HL-60/S4 (cell line): ENCODE measurements around the gene MAPK8IP3.
"Not testable (repeated sequence)": the region's sequence is repeated elsewhere in the genome, so short reads cannot be mapped to it uniquely, and the experiment has no call there.

ENCODE experiments used
- in situ Hi-C: fragments of 300-500 bp; cut with MboI; formaldehyde crosslinking; loops from 2 replicates; pipeline ENCODE4 v1.14.3; 2022; ENCODE audit warnings: low sequenced_read_pairs

Gene MAPK8IP3

GRCh38 chr16:1676661-1677060 is 29.3 kb upstream of the MAPK8IP3 start:
- in situ Hi-C loops = no loop called here

DNA sequence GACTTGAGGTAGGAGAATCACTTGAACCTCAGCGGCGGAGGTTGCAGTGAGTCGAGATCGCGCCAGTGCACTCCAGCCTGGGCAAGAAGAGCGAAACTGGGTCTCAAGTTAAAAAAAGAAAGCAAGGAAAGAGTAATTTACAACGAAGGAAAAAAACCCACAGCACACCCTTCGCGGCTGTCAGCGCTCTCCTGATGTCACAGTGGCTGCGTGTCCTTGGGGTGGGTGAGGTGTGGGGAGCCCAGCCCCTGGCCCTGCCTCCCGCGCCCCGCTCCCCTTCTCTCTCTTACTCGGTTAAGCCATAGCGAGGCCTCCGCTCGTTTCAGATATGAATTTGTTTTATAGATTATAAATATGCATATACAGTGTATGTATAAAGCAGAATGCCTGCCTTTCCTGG is 28.7 kb upstream of the MAPK8IP3 start:
- in situ Hi-C loops = no loop called here

GRCh38 chr16:1677942-1678499 is 28.0 kb upstream of the MAPK8IP3 start, which contains the start of gene JPT2:
JPT2 (plus strand) TSS chr16:1678279; CDS start chr16:1678313, 34 bp downstream.
- in situ Hi-C loops = no loop called here

GRCh38 chr16:1678500-1679098 is 27.4 kb upstream of the MAPK8IP3 start:
- in situ Hi-C loops = no loop called here

DNA sequence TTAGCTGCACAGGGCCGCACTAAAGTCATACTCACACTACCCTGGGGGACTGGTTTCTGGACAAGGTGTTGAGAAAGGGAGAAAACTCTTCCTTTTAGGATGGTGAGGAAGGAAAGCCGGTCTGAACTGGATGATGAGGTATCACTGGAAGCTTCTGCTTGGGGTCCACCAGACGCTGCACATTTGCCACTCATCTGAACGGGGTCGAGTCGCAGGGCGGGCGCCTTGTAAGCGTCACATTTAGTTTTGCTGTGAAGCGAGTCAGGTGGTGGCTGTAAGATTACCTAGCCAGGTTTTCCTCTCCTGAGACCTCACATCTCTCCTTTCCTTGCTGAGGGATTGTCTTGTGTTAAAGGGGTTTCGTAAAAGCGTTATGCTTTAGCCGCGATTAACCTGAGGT is 25.6 kb upstream of the MAPK8IP3 start:
- in situ Hi-C loops = no loop called here

DNA sequence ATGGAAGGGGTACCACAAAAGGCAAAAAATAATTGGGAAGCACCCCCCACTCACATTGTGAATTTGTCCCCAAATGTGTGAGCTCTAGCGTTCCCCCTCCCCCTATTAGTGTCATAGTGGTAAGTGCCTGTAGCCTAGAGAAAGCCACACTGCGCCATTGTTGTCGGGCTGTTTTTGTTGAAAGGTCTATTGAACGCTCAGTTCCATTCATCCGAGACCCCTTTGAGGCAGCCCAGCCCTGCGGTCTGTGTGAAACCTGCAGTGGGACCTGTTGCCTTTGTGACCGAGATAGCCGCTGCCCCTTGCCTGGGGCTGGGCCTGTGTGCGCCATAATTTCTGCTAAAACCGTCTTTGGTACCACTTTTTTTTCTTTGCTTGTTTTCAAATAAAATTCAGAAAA is 25.0 kb upstream of the MAPK8IP3 start:
- in situ Hi-C loops = no loop called here

DNA sequence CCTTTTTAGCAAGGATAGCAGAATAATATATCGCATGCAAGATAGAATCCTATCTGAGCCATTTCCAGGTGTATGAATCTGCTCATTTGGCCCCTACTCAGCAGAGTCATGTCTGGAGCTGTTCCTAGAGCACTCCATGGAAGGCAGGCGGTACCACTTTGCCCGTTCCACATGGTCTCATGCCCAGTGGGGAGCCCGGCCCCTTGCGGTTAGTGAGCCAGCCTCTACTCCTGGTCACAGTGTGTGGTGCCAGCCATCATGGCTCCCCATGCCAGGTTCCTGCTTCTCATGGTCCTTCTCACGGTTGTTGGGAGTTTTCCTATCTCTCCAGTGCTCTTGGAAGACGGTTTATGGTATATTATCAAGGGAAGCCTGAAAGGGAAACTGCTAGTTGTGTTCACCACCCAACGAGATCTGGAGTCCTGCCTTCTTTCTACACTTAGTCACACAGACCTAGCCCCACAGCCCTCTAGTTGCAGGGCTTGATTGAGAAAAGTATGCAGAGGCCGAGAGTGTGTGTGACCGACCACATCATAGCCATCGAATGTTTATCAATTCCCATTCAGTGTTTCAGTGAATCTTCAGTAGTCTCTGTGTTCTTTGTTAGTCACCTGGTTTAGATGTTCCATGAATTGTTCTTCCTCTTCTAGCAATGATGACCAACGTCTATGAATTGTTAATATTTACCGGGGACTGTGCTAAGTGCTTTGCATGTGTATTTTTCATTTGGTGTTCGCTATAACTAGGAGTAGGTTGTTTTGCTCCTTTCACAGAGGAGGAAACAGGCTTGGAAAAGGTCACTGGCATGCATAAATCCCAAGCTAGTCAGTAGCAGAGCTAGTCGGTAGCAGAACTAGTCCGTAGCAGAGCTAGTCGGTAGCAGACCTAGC is 18.3 kb upstream of the MAPK8IP3 start:
- in situ Hi-C loops = no loop called here

DNA sequence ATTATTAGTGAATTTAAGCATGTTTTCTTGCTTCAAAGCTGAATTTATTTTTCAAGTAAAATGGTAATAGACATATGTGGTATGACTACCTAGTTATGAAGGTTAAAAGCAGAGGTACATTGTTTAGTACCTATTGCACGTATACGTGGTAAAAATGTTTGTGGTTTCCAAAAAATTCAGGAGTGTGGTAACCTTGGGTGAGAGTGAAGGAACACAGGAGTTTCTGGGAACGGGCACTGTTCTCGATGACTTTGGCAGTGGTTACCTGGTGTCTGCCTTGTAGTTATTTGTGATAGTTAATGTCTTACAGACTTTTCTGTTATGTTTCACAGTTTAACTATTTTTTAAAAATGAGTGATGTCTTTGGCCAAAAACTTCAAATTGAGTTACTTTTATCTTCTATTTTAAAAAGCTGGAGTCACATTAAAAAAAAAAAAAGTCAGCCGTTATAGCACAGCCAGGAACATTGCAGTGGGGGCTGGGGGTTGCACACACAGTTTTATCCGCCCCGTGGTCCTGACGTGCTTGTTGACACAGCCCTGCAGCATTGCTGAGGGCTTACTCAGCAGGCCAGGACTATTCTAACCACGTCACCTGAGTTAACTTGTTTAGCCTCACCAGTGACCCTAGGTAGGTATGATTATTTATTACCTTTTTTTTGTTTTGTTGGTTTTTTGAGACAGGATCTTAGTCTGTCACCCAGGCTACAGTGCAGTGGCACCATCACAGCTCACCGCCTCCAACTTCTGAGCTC is 17.0 kb upstream of the MAPK8IP3 start:
- in situ Hi-C loops = no loop called here

DNA sequence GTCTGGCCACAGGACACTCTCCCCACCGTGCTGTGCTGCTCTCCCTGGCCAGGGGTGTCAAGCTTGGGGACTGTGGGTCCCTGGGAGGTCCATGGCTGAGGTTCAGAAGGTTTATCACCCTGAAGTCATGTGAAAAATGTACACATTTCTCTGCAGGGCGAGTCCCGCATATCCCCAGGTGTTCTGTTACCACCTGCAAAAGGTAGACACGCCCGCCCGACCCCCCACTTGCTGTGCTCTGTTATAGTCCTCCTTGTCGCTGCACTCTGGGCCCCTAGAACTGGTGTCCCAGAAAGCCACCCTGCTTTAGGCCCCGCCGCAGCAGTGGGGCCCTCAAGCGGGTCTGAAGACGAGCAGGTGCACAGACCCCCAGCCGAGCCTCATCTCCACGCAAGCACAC is 16.1 kb upstream of the MAPK8IP3 start:
- in situ Hi-C loops = no loop called here

- in situ Hi-C loops = no loop called here
Observed at GRCh38 chr16:1690810-1691209, 15.2 kb upstream of the MAPK8IP3 start.

- in situ Hi-C loops = no loop called here
Observed at GRCh38 chr16:1691276-1691675, 14.7 kb upstream of the MAPK8IP3 start.

- in situ Hi-C loops = no loop called here
Observed at GRCh38 chr16:1691956-1692355, 14.0 kb upstream of the MAPK8IP3 start.

- in situ Hi-C loops = no loop called here
Observed at GRCh38 chr16:1696863-1697262, 9.1 kb upstream of the MAPK8IP3 start.

DNA sequence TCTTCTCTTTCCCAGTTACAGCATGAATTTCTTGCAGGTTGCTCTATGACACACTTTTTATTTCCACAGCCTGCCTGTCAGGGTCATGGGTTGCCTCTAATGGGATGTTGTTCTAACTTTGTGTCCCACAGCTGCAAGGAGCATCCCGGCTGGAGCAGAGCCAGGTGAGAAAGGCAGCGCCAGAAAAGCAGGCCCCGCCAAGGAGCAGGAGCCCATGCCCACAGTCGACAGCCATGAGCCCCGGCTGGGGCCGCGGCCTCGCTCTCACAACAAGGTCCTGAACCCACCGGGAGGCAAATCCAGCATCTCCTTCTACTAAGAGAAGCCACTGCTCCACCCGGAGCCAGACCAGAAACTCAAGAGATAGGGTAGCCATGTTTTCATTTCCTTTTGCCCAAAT is 7.3 kb upstream of the MAPK8IP3 start:
- in situ Hi-C loops = no loop called here

DNA sequence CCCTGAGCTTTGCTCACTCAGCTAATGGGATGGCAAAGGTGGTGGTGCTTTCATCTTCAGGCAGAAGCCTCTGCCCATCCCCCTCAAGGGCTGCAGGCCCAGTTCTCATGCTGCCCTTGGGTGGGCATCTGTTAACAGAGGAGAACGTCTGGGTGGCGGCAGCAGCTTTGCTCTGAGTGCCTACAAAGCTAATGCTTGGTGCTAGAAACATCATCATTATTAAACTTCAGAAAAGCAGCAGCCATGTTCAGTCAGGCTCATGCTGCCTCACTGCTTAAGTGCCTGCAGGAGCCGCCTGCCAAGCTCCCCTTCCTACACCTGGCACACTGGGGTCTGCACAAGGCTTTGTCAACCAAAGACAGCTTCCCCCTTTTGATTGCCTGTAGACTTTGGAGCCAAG is 5.7 kb upstream of the MAPK8IP3 start:
- in situ Hi-C loops = no loop called here

- in situ Hi-C loops = no loop called here
Observed at GRCh38 chr16:1701216-1701878, 4.6 kb upstream of the MAPK8IP3 start.

DNA sequence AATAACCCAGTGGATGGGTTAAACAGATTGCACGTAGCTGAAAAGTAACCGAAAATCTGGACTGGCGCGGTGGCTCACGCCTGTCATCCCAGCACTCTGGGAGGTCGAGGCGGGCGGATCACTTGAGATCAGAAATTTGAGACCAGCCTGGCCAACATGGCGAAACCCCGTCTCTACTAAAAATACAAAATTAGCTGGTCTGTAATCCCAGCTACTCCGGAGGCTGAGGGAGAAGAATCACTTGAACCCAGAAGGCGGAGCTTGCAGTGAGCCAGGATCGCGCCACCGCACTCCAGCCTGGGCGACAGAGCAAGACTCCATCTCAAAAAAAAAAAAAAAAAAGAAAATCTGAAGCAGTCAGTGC is 689 bp upstream of the MAPK8IP3 start:
- in situ Hi-C loops = not testable (repeated sequence)

DNA sequence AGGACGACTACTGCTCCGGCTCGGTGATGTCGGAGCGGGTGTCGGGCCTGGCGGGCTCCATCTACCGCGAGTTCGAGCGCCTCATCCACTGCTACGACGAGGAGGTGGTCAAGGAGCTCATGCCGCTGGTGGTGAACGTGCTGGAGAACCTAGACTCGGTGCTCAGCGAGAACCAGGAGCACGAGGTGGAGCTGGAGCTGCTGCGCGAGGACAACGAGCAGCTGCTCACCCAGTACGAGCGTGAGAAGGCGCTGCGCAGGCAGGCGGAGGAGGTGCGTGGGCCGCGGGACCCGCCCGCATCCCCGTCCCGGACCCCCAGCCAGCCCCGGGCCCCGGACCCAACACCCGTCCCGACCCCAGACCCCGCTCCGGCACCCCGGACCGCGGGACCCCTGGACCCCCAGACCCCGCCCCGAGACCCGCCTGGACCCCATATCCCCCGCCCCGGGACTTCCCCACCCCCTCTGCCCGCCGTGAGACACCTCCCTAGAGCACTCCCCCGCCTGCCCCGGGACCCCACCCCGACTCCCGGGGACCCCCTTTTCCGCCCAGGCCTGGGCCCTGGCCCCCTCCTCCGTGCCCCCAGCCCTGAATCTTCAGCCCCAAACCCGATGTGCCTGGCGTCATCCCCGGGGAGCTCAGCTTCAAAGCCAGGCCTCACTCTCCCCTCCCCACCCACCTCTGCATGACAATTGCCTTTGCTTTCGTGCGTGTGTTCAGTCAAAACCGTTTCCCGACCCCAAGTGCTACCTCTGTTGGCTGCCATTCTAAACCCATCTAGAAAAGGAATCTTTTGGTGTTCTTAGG is 594 bp downstream of the MAPK8IP3 start:
- in situ Hi-C loops = no loop called here

GRCh38 chr16:1707193-1707790 is 1.3 kb downstream of the MAPK8IP3 start:
- in situ Hi-C loops = no loop called here
